A673 (cell line): ENCODE data around the gene BORCS8. TPM values are rescaled to one million over a fixed set of nuclear protein-coding genes. Genes with fewer than 3 reads are reported as not detected.

ENCODE experiments used
- BruUV-seq: library from RNA; stranded (reverse); fragments of 400-500 nt; replicated peaks from 2 replicates; lab custom pipeline; 2021; lab: Mats Ljungman, UMichigan
- CTCF ChIA-PET: fragments of 300-600 bp; sonication (Branson Sonifier 250); formaldehyde crosslinking; loops from one replicate; lab custom pipeline; 2022; ENCODE audit warnings: antibody characterized with exemption; lab: Charles Lee
- POLR2A ChIA-PET: fragments of 300-600 bp; sonication (Branson Sonifier 250); formaldehyde crosslinking; loops from one replicate; lab custom pipeline; 2022; ENCODE audit warnings: antibody characterized with exemption; ENCODE audit not compliant: low non-redundant PET; lab: Charles Lee
- DNase-seq: peaks from one replicate; pipeline ENCODE4 v3.0.0-alpha.2; 2015; ENCODE audit warnings: low spot score
- H3K27ac ChIP-seq: fragments of 200-600 bp; sonication (generic); 2 replicates; pipeline ENCODE4 v1.5.1; 2016; ENCODE audit warnings: mixed run types, low read depth, mild to moderate bottlenecking, mixed read lengths, antibody characterized with exemption, low read length; ENCODE audit not compliant: poor library complexity, severe bottlenecking
- H3K27me3 ChIP-seq: fragments of 200-600 bp; sonication (generic); replicated peaks from 2 replicates; pipeline ENCODE4 v1.6.1; 2017; ENCODE audit warnings: mixed run types, low read depth, mild to moderate bottlenecking, mixed read lengths, antibody characterized with exemption, low read length; ENCODE audit not compliant: insufficient read depth, poor library complexity
- H3K36me3 ChIP-seq: fragments of 200-600 bp; sonication (generic); 2 replicates; pipeline ENCODE4 v1.6.1; 2016; ENCODE audit warnings: mixed run types, mild to moderate bottlenecking, mixed read lengths, antibody characterized with exemption, low read length; ENCODE audit not compliant: insufficient read depth, poor library complexity, severe bottlenecking
- H3K4me1 ChIP-seq: fragments of 200-600 bp; sonication (generic); 2 replicates; pipeline ENCODE4 v1.6.1; 2017; ENCODE audit warnings: mixed run types, mild to moderate bottlenecking, mixed read lengths, antibody characterized with exemption, low read length; ENCODE audit not compliant: insufficient read depth, poor library complexity, severe bottlenecking
- H3K4me3 ChIP-seq: fragments of 200-600 bp; sonication (generic); 2 replicates; pipeline ENCODE4 v1.5.1; 2016; ENCODE audit warnings: low read depth, mixed run types, mild to moderate bottlenecking, mixed read lengths, low read length; ENCODE audit not compliant: poor library complexity, severe bottlenecking
- H3K9me3 ChIP-seq: fragments of 200-600 bp; sonication (generic); 2 replicates; pipeline ENCODE4 v1.6.1; 2016; ENCODE audit warnings: mixed run types, low read depth, mild to moderate bottlenecking, mixed read lengths, antibody characterized with exemption, low read length; ENCODE audit not compliant: poor library complexity, severe bottlenecking
- CTCF ChIP-seq: fragments of 300-800, 200-600 bp; sonication (generic); conservative IDR thresholded peaks from 2 replicates; pipeline ENCODE4 v1.5.1; 2017; ENCODE audit warnings: low read depth, mild to moderate bottlenecking, antibody characterized with exemption, low read length, moderate library complexity, mixed read lengths
- EZH2 ChIP-seq: fragments of 200-600 bp; sonication (generic); IDR thresholded peaks from 2 replicates; pipeline ENCODE4 v1.6.1; 2017; ENCODE audit warnings: borderline replicate concordance, low read depth, mild to moderate bottlenecking, mixed read lengths, antibody characterized with exemption, low read length; ENCODE audit not compliant: poor library complexity, severe bottlenecking
- intact Hi-C: fragments of 100-400 bp; cut with micrococcal nuclease; formaldehyde crosslinking; loops from one replicate; pipeline ENCODE4 v1.10.0; 2022; ENCODE audit not compliant: unreplicated experiment
- total RNA-seq: library from RNA; stranded (reverse); gene quantifications from 2 replicates; pipeline ENCODE4 v1.2.3, GENCODE V29; 2021

The BORCS8 gene
- total RNA-seq, 1 experiment from 2014 or later = 29.9 TPM

DNA sequence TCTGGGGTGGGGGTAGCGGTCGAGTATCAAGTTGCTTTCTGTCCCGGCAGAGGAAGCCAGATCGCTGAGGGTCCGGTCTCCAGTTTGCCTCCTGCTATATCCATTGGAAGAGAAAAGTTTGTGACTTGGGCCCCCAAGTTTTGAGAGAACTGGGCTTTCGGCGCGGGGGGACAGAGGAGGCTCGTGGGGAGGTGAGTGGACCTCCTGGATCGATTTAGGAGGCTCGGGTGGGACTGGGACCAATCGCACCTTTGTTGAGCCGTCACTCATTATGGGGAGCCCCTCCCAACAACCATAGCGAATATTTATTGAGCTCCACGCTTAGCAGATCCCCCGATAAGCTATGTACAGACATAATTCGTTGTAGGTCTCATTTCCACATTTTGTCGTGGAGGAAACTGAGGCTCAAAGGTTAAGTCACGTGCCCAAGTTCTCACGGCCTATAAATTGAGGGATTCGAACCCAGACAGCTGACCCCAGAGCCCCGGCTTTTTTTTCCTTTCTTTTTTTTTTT lies 1.0 kb upstream of the BORCS8 start:
- ChIA-PET CTCF (interaction anchor here (0.7 kb wide), 1 partner anchor 19 kb away, joined by 3 read pairs; no protein-coding TSS in a partner anchor), POLR2A (no interaction called here)
- TSS peak; percentile 81 for BruUV-seq
- H3K27me3 ChIP-seq = no peaks in the 10 kb centered on the region
- H3K4me1 ChIP-seq = peaks cover 13% of the 10 kb centered on the region
- H3K9me3 ChIP-seq = no peaks in the 10 kb centered on the region
- peak overlapping the region; percentile 98 for H3K4me3 ChIP-seq
- TF ChIP-seq EZH2 (no peak), CTCF (no peak)
- intact Hi-C loops = loop anchor here (1.0 kb wide), 1 partner anchor 127 kb away; the partner anchor contains the start of genes MAU2 and SUGP1
- H3K27ac ChIP-seq = peak overlapping the region; percentile 100
- peaks cover 7% of the 10 kb centered on the region for H3K36me3 ChIP-seq
- DNase-seq = no peak

DNA sequence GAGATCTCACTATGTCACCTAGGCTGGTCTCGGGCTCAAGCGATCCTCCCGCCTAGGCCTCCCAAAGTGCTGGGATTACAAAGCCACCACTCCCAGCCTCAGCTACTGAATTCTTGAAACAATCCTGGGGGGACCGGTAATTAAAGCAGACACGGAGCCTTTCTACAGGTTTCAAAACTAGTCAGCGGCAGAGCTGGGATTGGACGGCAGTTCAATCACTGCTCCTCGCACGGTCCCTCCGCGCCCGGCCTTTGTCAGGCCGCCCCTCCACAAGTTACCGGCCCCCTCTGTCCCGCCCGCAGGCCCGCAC lies 229 bp downstream of the BORCS8 start:
- peak overlapping the region; percentile 100 for H3K27ac ChIP-seq
- no peak for DNase-seq
- BruUV-seq = no TSS peak
- TF ChIP-seq EZH2 (no peak), CTCF (no peak)
- intact Hi-C loops = no loop called here
- ChIA-PET POLR2A (no interaction called here), CTCF (interaction anchor here (0.6 kb wide), 2 partner anchors 12 to 299 kb away, joined by 4 to 13 read pairs; no protein-coding TSS in a partner anchor)
- no peaks in the 10 kb centered on the region for H3K27me3 ChIP-seq
- H3K9me3 ChIP-seq = no peaks in the 10 kb centered on the region
- H3K4me1 ChIP-seq = peaks cover 13% of the 10 kb centered on the region
- H3K36me3 ChIP-seq = peaks cover 3% of the 10 kb centered on the region
- H3K4me3 ChIP-seq = peak overlapping the region; percentile 98

GRCh38 chr19:19186742-19187141 lies 5.2 kb downstream of the BORCS8 start:
- TF ChIP-seq EZH2 (no peak), CTCF (no peak)
- Histone ChIP-seq H3K36me3 (no peaks in the 10 kb centered on the region), H3K4me3 (no peak overlapping the region), H3K27ac (no peak overlapping the region), H3K27me3 (no peaks in the 10 kb centered on the region), H3K9me3 (no peaks in the 10 kb centered on the region), H3K4me1 (no peaks in the 10 kb centered on the region)
- ChIA-PET CTCF (no interaction called here), POLR2A (no interaction called here)
- no TSS peak for BruUV-seq
- intact Hi-C loops = loop anchor here (5.0 kb wide), 1 partner anchor 306 kb away; no protein-coding TSS in a partner anchor
- DNase-seq = no peak
